Activated CD4-positive, CD25-positive, alpha-beta regulatory T cell treated with anti-CD3 and anti-CD28 coated beads, Interleukin-2, amount 50 U/mL, for 16 hours (primary cell): ENCODE measurements around the gene PNPO.
"Not testable (repeated sequence)": the region's sequence is repeated elsewhere in the genome, so short reads cannot be mapped to it uniquely, and the experiment has no call there.

ENCODE experiments used
- DNase-seq: peaks from one replicate; pipeline ENCODE4 v3.0.0-alpha.2; 2020; ENCODE audit warnings: low read depth, low spot score

Gene PNPO

GRCh38 chr17:47975189-47975822 is 33.9 kb downstream of the PNPO start:
- no peak for DNase-seq

DNA sequence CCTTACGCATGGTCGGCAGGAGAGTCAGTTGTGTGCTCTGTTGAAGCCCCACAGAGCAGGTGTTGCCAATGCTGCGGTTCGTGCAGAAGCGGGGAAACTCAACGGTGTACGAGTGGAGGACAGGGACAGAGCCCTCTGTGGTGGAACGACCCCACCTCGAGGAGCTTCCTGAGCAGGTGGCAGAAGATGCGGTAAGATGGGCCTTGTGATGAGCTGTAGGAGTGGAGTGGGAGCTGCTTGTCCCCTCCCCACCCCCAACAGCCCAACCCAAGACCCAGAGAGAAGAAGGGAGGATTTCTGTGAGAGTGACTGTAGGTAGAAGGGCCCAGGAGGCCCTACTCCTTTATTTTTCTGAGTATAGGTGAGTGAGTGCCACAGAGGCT is 34.4 kb downstream of the PNPO start:
- no peak for DNase-seq

DNA sequence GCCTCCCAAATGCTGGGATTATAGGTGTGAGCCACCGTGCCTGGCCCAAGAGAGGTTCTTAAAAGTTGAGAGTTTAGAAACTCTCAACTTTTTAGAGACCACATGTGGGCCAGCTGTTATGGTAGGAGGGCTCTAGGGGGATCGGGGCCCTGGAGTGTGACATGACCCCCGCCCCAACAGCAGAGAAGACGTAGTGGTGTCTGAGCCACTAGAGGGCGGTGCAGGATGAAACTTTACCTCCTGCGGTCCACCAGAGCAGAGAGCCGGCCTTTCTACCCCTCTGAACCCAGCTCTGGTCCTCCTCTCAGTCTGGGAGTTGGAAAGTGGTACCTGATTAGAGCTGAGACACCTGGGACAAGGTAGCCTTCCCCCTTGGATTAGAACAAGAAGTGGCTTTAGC is 37.0 kb downstream of the PNPO start:
- no peak for DNase-seq

DNA sequence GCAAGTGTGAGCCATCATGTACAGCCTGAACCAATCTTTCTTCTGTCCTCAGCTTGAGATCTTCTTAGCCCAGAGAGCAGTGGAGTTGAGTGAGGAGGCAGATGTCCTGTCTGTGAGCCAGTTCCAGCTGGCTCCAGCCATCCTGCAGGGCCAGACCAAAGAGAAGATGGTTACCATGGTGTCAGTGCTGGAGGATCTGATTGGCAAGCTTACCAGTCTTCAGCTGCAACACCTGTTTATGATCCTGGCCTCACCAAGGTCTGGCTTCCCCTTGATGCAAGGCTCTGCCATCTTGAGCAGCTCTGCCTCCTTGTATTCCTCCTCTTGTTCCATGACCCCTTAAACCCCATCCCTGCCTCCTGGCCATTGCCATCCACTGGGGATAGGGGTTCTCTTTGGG is 39.2 kb downstream of the PNPO start:
- DNase-seq = no peak

DNA sequence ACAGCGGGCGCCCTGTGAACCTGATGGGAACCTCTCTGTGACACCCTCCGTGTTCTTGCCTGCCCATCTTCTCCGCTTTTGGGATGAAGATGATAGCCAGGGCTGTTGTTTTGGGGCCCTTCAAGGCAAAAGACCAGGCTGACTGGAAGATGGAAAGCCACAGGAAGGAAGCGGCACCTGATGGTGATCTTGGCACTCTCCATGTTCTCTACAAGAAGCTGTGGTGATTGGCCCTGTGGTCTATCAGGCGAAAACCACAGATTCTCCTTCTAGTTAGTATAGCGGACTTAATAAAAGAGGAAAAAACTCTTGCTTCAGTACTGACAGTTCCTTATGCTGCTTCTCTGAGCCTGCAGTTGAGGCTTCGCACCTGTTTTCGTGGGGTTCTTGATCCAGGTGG is 40.1 kb downstream of the PNPO start:
- no peak for DNase-seq

DNA sequence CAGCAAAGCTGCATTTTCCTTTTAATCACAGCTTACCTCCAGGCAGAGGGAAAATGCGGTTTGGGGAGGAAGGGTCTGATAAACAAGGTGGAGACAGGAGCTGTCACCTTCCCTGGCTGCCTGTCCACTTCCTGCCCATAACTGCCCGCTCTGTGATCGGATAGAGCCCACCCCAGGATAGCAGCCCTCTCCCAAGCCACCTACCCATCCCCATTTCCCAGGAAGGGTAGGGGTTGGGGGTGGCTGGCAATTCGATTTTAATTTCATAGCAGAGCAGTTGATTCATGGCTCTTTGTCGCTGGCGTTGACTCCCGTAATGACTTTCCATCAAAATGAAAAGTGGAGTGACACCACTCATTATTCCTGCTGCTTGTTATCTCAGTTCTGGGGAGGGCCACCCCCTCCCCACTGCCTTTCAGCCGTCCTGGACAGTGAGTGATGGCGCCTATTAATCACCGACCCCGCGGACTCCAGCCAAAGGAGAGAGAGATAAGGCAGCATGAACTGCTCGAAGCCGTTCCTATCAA is 40.8 kb downstream of the PNPO start:
- no peak for DNase-seq

DNA sequence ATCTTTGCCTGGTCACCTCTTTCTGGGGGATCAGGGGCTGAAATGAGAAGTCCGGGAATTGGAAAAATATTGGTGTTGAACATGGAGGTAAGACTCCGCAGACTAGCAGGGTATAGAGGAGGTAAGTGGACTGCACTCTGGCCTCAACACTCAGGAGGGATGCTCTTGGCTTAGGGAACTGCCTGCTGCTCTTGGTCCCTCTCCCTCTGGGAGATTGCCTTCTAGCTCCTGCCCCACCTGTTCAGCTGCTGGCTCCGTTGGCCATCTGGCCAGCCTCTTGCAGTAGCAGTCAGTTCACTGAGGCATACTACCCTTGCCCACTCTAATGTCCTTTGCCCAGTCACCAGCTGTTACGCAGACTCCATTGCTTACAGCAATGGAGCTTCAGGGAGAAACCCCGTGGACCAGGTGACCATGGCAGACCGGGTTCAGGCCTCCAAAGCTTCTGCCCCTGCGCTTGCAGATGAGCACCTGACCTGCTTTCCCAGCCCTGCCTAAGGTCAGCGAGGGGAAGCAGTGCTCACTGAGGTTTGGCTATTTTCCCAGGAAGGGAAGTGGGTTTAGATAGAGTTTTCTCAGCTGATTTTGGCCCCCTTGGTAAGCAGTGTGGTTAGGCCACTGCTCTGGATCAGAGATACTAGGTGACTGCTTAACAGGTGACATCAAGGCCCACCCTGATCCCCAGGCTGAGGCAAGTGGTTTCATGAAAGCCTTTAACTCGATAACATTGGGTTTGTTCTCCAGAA is 41.4 kb downstream of the PNPO start:
- no peak for DNase-seq

GRCh38 chr17:47983492-47984223 is 42.3 kb downstream of the PNPO start:
- DNase-seq = no peak

GRCh38 chr17:47986520-47986919 is 45.1 kb downstream of the PNPO start:
- no peak for DNase-seq

DNA sequence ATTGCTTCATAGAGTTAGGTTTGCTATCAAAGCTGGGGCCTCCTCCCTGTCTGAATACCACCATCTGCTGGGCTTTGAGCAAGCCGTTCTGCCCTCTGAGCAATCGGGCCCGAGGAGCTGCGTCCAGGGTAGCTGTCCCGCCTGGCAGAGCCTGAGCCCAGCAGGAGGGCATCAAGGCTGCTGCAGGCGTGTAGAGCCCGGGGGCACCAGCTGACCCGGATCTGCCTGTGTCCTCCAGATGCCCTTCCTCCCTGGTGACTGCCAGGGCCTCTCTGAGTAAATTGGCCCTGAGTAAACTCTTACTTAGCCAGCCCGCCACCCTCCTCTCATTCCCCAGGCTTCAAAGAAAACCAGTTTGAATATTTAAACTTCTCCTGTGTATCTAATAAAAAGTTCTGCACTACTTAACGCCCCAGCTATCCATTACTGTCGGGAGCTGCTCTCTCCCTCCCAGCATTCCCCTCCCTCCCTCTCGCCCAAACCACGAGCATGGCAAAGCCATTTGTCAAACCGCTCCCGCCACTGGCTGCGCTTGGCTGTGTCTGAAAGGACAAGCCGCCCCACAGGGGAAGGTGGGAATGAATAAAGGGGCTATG is 46.0 kb downstream of the PNPO start:
- no peak for DNase-seq

- not testable (repeated sequence) for DNase-seq
Observed at GRCh38 chr17:47988445-47988844, 47.1 kb downstream of the PNPO start.

GRCh38 chr17:47989159-47989558 is 47.8 kb downstream of the PNPO start:
- no peak for DNase-seq

DNA sequence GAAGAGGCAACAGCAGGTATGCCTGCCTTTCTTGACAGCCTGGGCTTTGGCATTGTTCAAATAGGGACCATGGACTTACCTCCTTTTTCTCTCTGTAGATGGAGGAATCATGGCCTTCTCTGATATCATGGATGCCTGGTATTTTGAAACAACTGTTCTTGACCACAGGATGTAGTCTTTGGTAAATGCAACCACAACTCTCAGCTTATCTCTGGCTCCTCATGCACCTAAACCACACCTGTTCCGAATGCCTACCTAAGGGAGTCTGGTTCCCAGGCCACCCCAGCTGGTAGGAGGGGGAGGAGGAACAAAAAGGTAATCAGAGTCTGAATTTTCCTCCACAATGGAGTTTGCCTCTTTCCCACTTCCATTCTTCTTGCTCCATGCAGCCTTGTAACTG is 48.3 kb downstream of the PNPO start:
- DNase-seq = no peak

DNA sequence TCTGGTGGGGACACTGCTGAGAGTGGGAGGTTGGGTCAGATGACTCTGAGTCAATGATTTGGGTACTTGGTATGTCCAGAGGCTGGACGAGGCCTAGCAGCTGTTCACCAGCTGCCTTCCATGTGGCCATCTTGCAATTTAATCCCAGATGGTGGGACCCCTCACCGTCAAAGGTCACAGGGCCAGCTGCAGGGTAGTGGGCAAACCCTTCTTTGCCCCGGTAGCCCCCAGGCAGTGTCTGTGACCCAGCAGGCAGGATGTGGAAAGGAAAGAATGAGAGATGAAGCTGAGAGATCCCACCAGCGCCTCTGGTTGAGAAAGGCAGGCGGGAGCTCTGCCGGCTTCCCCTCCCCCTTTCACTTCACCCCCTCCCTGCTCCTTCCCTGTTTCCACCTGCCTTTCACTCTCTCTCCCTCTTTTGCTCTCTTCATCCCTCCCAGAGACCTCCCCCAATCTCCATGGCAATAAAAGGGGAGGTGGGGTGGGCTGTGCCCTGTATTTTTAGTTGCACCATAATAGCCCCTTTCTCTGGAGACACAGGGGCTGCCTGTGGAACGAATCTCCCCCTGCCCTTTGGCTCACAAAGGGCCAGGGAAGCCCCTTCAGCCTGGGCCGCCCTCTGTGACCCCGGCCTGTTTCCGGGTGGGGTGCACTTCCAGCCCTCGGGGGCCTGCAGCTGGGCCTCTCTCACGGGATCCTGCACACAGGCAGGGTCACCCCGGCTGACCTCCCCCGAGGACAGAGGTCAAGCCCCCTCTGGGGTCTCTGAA is 49.8 kb downstream of the PNPO start:
- DNase-seq = no peak

GRCh38 chr17:47992216-47992615 is 50.8 kb downstream of the PNPO start:
- no peak for DNase-seq

DNA sequence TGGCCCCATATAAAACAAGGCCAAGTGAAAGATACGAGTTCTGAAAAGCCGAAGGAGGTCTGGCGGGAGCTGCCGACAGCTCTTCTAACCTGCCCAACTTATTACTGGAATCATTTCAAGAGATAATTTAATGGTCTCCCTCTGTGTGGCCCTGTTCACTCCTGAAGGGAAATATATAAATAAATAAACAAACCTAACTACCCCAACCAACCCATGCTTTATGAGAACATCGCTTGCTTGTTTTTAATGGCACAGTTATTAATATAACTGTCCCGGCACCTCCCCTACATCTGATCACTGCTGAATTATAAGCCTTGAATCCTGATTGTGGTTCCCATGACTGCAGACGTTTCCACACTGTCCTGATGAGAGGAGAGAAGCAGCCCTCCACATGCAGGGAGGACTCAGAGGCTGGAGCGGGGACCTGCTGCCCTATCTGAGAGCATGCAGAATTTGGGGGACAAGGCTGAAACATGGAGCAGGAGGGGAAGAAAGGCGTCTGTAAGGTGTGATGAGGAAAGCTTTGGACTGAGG is 51.7 kb downstream of the PNPO start:
- DNase-seq = no peak

- DNase-seq = no peak
Observed at GRCh38 chr17:47993964-47994363, 52.6 kb downstream of the PNPO start.

- DNase-seq = no peak
Observed at GRCh38 chr17:47994724-47995123, 53.4 kb downstream of the PNPO start.

GRCh38 chr17:47995241-47995935 is 54.0 kb downstream of the PNPO start:
- DNase-seq = no peak

DNA sequence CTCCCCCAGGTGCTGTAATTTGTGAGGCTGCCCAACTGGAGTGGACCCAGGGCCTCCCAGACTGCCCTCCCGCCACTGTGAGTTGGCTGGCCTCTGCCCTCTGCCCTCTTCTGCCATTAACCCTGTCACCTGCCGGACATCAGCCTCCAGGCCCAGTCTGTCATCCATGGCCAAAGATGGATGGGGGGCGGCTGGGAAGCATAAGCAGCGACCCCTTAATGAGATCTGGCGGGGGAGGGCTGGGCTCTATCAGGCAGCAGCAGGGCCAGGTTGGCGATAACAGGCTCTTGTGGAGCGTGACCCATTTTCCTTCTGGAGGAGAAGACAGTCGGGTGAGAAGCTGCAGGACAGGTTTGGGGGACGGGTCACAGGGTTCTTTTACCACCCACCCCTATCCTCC is 54.8 kb downstream of the PNPO start:
- no peak for DNase-seq

- DNase-seq = no peak
Observed at GRCh38 chr17:47997586-47997985, 56.2 kb downstream of the PNPO start.
